HG03558 (cell line): ENCODE measurements around the gene TICAM2.

Source experiments
- ATAC-seq: cut with Tn5 transposase; IDR thresholded peaks from one replicate; pipeline ENCODE4 v1.9.1; 2021; ENCODE audit warnings: moderate number of reproducible peaks; ENCODE audit not compliant: unreplicated experiment; ENCODE audit errors: extremely low read depth

Gene TICAM2

DNA sequence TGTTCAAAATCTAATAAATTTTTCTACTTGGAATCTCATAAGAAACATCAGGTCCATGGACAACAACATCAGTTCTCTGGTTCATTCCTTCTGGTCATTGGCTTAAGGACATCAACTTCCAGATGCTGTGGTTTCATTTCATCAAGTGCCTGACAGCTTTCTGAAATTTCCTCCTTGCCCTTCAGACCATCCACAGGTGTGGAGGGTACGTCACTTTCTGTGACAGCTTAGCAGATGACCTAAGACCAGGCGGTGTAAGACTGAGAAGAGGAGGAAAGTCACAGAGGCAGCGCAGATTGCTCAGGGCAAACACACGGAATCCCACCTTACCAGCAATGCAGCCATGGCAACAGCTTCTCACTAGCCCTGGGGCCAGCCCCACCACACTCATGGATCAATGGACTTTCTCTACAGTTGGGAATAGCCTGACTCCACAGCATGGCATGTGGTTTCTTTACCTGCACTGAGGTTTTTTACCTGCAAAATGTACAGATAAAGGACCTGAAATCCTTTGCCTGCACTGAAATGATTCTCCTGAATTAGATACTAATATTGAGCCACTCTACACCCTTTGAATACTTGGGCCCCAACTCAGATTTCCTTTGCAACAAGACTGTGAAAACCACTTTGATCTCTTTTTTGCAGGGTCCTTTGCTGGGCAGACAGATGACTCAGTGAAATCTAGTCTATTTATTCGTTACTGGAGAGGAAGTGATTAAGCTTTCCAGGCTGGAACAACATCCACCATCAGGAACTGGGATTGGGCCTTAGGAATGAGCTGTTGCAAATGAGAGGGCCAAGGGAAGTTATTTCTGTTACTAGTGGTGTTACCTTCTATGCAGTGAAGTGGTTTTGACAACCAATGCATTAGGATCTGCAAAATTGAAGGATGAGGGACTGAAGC, 26.9 kb downstream of the TICAM2 start:
- ATAC-seq = peak; percentile 26

GRCh38 chr5:115573133-115573532, 29.1 kb downstream of the TICAM2 start:
- no peak for ATAC-seq

GRCh38 chr5:115571441-115571878, 30.8 kb downstream of the TICAM2 start:
- no peak for ATAC-seq

- ATAC-seq = no peak
Observed at GRCh38 chr5:115568668-115569067, 33.6 kb downstream of the TICAM2 start.

DNA sequence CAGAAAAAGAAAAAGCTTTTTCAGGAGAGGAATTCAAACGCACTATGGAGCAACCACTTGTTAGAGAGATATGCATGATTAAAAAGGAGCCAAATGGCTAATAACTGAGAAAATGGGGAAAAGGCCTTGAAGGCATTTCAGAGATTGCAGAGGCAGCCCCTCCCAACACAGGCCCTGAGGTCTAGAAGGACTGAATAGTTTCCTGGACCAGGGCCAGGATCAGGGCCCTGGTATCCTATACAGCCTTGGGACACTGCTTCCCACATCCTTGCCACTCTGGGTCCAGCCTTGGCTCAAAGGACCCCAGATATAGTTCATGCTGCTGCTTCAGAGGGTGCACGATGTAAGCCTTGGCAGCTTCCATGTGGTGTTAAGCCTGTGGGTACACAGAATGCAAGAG, 37.0 kb downstream of the TICAM2 start:
- no peak for ATAC-seq

- ATAC-seq = no peak
Observed at GRCh38 chr5:115561176-115561575, 41.1 kb downstream of the TICAM2 start.

DNA sequence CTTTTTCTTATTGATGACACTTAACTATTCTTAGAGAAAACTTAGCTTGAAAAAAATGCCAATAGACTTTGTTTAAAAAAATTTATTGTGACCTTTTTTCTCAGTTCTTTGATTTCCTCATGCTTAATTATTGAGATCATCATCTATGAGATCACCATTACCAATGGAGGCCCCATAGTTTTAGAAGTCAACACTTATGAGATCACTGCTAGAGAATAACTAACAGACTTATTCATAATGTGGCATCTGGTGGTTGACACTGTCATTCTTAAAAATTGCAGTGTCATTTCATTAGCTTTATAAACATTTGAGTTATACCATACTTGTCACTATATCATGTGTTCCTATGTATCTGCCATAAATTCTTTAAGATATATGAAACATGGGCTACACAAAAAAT, 42.8 kb downstream of the TICAM2 start:
- no peak for ATAC-seq

DNA sequence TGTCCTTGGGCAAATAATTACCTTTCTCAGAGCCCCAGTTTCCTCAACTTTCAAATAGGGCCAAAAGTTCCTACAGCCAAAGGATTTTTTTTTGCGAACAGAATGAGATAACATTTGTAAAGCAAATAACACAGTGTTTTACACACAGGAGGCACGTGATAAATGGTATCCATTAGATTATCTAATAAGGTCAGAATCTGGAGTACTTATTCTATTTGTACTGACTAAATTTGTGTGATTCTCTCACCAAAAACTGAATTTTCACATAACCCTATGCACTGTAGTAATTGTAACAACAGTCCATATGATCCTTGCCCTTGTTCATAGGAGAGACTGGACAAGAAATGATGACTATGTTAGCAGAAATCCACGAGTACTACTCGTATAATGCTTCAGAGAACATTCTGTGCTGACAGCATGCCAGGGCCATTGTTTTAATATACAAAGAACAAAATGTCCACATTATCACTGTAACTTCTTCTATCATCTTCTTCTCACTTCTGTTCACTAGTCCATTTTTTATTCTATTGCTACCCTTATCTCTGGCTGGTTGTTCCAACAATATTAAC, 43.8 kb downstream of the TICAM2 start:
- no peak for ATAC-seq

DNA sequence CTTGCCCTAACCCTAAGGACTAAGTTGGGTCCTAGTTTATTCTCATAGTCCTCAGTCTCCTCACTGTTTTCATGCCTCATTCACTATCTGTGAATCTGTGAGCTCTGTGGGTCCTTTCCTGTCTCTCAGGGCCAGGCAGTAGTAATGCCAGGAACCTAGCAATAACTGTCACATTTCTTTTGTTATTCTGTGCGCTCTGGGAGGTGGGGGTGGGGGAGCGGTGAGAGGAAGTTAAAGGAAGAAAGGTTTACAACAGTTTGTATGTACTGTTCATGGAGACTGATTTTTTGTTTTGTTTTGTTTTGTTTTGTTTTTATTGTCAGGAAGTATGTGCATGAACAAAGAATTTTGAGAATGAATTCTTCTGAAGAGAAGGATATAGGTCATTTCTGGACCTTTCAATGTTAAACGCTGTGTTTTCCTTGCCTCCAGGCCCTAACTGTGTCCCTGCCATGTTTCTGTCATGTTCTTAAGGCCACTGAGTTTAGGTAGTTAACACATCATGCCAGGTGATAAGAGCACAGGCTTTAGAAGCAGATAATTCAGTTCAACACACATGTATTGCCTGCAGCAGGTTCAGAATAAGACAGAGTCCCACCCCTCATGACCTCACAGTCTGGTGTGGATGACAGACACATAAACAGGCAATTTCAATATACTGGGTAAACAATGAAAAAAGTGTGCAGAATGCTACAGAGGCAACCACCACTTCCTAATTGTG, 44.5 kb downstream of the TICAM2 start:
- no peak for ATAC-seq

DNA sequence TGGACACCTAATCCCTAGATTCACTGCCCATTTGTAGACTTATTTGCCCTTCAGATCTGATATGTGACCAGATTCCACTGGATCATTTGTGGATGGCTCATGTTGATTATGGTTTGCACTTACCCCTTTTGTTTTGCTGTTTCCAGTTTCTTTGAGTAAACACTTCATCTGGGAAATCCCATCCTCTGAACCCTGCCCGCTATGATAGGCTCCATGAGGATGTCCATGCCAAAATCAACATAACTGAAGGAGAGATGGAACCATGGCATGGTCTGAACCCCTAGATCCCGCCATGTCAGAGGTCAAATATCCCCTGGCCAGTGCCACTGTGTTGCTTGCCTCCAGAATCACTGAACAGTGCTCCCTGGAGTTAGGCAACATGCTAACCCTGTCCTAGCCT, 46.0 kb downstream of the TICAM2 start:
- no peak for ATAC-seq

DNA sequence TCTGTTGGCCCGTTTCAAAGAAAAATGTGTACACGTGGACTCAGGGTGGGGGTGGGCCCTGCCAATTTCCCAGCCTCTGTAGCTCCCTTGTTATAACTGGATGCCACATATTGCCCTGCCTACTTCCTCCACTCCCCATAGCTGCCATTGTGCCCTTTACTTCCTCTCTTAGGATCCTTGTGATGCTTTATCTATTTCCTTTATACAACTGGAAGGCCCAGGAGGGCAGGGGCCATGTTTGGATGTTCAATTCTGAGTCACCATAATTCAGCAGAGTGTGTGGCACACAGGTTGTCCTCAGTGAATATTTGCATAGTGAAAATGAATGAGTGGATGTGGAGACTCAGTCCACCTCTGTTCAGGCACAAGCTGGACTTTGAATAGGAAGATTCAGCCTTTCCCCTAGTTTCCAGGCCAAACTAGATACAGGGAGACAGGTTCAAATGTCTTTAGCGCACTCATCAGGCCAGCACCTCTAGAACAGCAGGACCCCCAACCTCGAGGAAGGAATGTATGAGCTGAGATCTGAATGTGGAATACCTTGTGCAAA, 47.1 kb downstream of the TICAM2 start:
- no peak for ATAC-seq

DNA sequence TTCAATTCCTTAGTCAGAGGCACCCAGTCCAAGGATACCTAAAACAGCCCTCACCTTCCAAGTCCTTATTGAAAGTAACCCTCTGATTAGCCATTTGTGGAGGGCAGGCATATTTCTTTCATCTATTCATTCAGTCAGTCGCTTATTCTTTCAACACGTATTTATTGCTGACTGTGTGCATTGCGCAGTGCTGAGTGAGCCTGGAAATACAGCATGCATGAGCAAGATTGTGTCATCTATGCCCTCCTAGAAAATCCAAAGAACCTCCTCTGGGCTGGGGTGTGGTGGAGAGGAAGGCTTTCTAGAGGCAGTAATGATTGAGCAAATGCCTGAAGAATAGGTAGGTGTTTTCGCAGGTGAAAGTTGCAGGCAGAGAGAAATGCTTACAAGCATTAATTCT, 49.2 kb downstream of the TICAM2 start:
- ATAC-seq = no peak

- ATAC-seq = no peak
Observed at GRCh38 chr5:115551415-115551814, 50.9 kb downstream of the TICAM2 start.

GRCh38 chr5:115549154-115549553, 53.1 kb downstream of the TICAM2 start:
- ATAC-seq = no peak

DNA sequence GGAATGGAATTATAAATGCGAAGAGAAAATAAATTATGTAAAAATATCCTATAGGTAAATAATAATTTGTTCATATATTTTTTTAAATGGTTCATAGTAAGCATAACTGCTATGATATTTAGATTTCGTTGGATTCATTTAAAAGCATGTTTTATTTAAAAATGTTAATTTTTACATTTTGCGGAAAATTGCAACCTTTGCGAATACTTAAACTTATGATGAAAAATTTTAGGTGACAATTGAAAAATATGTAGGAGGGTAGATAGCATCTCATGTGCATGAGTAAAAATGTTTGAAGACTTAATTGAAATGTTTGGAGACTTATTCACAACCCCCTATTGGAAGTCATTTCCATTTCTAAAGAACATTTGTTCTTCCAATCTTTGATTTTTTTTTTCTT, 53.6 kb downstream of the TICAM2 start:
- no peak for ATAC-seq

- ATAC-seq = no peak
Observed at GRCh38 chr5:115545351-115545882, 56.9 kb downstream of the TICAM2 start.

DNA sequence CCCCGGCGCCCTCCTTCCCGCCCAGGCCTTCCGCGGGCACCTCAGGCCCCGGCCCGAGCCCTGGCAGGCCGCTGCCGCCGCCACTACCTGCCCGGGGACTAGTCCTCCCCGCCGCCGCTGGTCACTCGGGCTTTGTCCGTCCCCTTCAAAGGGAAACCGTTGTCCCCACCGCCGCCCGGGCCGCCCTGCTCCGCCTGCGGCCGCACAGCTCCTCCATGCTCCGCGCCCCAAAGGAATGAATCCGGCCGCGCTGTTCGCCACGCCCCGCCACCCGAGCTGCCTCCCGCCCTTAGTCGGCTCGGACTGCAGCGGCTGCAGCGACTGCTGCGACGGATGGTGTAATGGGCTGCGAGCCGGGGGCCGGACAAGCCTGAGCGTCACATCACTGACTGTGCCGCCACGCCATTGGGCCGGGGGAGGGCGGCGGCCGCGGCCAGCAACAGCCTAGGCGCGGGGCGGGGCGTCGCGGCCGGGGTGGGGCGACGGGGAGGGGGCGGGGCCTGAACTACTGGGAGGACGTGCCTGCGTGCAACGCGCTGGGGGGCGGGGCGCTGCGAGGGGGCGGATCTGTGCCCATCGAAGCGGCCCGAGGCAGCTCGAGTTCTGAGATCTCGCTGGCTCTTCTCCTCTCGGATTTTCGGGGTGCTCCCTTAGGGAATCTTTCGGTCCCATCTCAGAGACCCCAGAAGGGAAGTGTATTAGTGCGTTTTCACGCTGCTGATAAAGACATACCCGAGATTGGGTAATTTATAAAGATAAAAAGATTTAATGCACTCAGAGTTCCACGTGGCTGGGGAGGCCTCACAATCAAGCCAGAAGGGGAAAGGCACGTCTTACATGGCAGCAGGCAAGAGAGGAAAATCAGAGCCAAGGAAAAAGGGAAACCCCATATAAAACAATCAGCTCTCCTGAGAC, 57.6 kb downstream of the TICAM2 start, which contains the start of gene FEM1C:
TSS of gene FEM1C (minus strand) at position 340 of the 915 bp plus-strand sequence. CDS start 1,282 bp downstream, outside the sequence.
- peak; percentile 95 for ATAC-seq

GRCh38 chr5:115544043-115544435, 58.2 kb downstream of the TICAM2 start:
- no peak for ATAC-seq

DNA sequence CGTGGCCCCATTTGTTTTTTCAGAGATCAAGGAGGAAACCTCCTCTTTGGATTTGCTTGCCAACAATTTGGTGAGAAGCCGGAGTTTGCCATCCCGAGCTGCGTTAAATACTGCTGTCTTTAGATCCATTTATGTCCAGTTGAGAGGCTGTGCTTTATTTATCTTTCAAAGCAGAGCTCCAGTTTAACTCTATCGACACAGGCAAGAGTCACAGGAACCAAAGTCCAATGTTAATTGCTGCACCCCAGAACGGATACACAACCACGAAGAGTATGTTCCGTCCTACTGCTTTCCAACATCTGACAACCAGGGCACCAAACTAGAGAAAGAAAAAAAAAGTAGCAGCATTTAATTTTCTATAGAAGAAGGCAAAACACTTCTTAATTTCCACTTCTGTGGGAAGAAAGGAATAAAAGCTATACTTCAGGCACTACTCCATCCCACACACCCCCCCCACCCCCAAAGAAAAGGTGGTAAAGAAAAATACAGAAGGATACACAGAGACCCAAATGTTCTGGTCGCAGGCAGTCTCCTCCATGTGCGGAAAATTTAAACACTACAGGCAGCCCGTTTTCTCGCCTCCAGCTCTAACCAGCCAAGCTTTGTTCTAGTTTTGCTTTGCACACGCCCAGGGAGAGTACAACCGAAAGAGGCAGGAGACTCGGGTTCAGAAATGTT, 58.8 kb downstream of the TICAM2 start:
- ATAC-seq = no peak
